GM23338 (cell line): ENCODE data around the gene PDZD7. TPM values are rescaled to one million over a fixed set of nuclear protein-coding genes. Genes with fewer than 3 reads are reported as not detected.

Experiments used
- ATAC-seq: fragments of 200-7000 bp; cut with Tn5 transposase; 3 replicates; pipeline ENCODE4 v1.9.1; 2020
- DNase-seq: peaks from one replicate; pipeline ENCODE4 v3.0.0-alpha.2; 2015; ENCODE audit warnings: low spot score
- H2AFZ ChIP-seq: fragments of 200-600 bp; sonication (generic); 2 replicates; pipeline ENCODE4 v1.8.0; 2016; ENCODE audit warnings: antibody characterized with exemption, mild to moderate bottlenecking, moderate library complexity
- H3F3A ChIP-seq: fragments of 200-600 bp; sonication (generic); replicated peaks from 2 replicates; pipeline ENCODE4 v1.8.0; 2017; ENCODE audit warnings: antibody characterized with exemption, mixed run types, low read depth
- H3K27ac ChIP-seq: fragments of 200-600 bp; sonication (generic); 2 replicates; pipeline ENCODE4 v1.6.1; 2016; ENCODE audit warnings: low read depth
- H3K27me3 ChIP-seq: fragments of 200-600 bp; sonication (generic); 2 replicates; pipeline ENCODE4 v1.8.0; 2016; ENCODE audit warnings: mild to moderate bottlenecking, mixed run types, moderate library complexity; ENCODE audit not compliant: insufficient read depth
- H3K36me3 ChIP-seq: fragments of 200-600 bp; sonication (generic); 2 replicates; pipeline ENCODE4 v1.8.0; 2016; ENCODE audit warnings: mild to moderate bottlenecking; ENCODE audit not compliant: insufficient read depth
- H3K4me1 ChIP-seq: fragments of 200-600 bp; sonication (generic); 2 replicates; pipeline ENCODE4 v1.8.0; 2016; ENCODE audit warnings: mild to moderate bottlenecking, moderate library complexity; ENCODE audit not compliant: insufficient read depth
- H3K4me2 ChIP-seq: fragments of 200-600 bp; sonication (generic); 2 replicates; pipeline ENCODE4 v1.7.1; 2017; ENCODE audit warnings: mixed run types
- H3K4me3 ChIP-seq: fragments of 200-600 bp; sonication (generic); 2 replicates; pipeline ENCODE4 v1.6.1; 2016; ENCODE audit warnings: mixed run types
- H3K79me2 ChIP-seq: fragments of 200-600 bp; sonication (generic); replicated peaks from 2 replicates; pipeline ENCODE4 v1.8.0; 2017; ENCODE audit warnings: mild to moderate bottlenecking; ENCODE audit not compliant: insufficient read depth
- H3K9me2 ChIP-seq: fragments of 200-600 bp; sonication (generic); 2 replicates; pipeline ENCODE4 v1.8.0; 2017; ENCODE audit not compliant: insufficient read depth
- H4K20me1 ChIP-seq: fragments of 200-600 bp; sonication (generic); replicated peaks from 2 replicates; pipeline ENCODE4 v1.8.0; 2017; ENCODE audit warnings: mild to moderate bottlenecking; ENCODE audit not compliant: insufficient read depth
- H3K27ac Mint-ChIP-seq: 2 replicates; pipeline ENCODE4 v1.8.0; 2020; ENCODE audit warnings: inconsistent platforms, mild to moderate bottlenecking, moderate library complexity, mixed read lengths
- H3K27me3 Mint-ChIP-seq: 3 replicates; pipeline ENCODE4 v1.8.0; 2022; ENCODE audit warnings: low read depth, mild to moderate bottlenecking, moderate library complexity, mixed read lengths, inconsistent platforms; ENCODE audit not compliant: insufficient read depth, poor library complexity
- H3K36me3 Mint-ChIP-seq: 3 replicates; pipeline ENCODE4 v1.8.0; 2021; ENCODE audit warnings: low read depth, mild to moderate bottlenecking, inconsistent platforms, moderate library complexity, mixed read lengths
- H3K4me1 Mint-ChIP-seq: 3 replicates; pipeline ENCODE4 v1.8.0; 2020; ENCODE audit warnings: mild to moderate bottlenecking, inconsistent platforms, mixed read lengths
- H3K4me3 Mint-ChIP-seq: 3 replicates; pipeline ENCODE4 v1.8.0; 2021; ENCODE audit warnings: moderate library complexity, mild to moderate bottlenecking, inconsistent platforms, mixed read lengths
- H3K9me3 Mint-ChIP-seq: 3 replicates; pipeline ENCODE4 v1.8.0; 2020; ENCODE audit warnings: moderate library complexity, mild to moderate bottlenecking, inconsistent platforms, mixed read lengths
- CREB1 ChIP-seq: fragments of 250-450 bp; sonication (Bioruptor Pico); IDR thresholded peaks from 2 replicates; pipeline ENCODE4 v1.5.0; 2020; ENCODE audit warnings: low read depth, mild to moderate bottlenecking, moderate library complexity
- EZH2 ChIP-seq: fragments of 200-600 bp; sonication (generic); IDR thresholded peaks from one replicate; pipeline ENCODE4 v1.8.0; 2017; ENCODE audit warnings: antibody characterized with exemption, mild to moderate bottlenecking, low read depth; ENCODE audit not compliant: unreplicated experiment
- EZH2phosphoT487 ChIP-seq: fragments of 200-600 bp; sonication (generic); IDR thresholded peaks from one replicate; pipeline ENCODE4 v1.8.1; 2018; ENCODE audit warnings: antibody characterized with exemption; ENCODE audit not compliant: unreplicated experiment
- JUNB ChIP-seq: IDR thresholded peaks from one replicate; pipeline ENCODE4 v1.6.1; 2016; ENCODE audit warnings: antibody characterized with exemption; ENCODE audit not compliant: unreplicated experiment
- NANOG ChIP-seq: IDR thresholded peaks from 2 replicates; pipeline ENCODE4 v1.6.1; 2016; ENCODE audit warnings: antibody characterized with exemption, borderline replicate concordance
- POLR2AphosphoS5 ChIP-seq: IDR thresholded peaks from 2 replicates; pipeline ENCODE4 v1.6.1; 2016; ENCODE audit warnings: antibody characterized with exemption, low read depth
- STAT1 ChIP-seq: IDR thresholded peaks from one replicate; pipeline ENCODE4 v1.6.1; 2016; ENCODE audit warnings: antibody characterized with exemption; ENCODE audit not compliant: unreplicated experiment
- ZNF114 ChIP-seq: fragments of 250-450 bp; sonication (Bioruptor Pico); IDR thresholded peaks from 2 replicates; pipeline ENCODE4 v1.5.0; 2020; ENCODE audit warnings: mild to moderate bottlenecking, moderate library complexity
- ZNF331 ChIP-seq: fragments of 250-450 bp; sonication (Bioruptor Pico); IDR thresholded peaks from 2 replicates; pipeline ENCODE4 v1.5.0; 2020; ENCODE audit warnings: low read depth, mild to moderate bottlenecking, moderate library complexity
- polyA plus RNA-seq: library from polyadenylated mRNA; unstranded; fragments of >200 nt; fragmentation: Nextera tagmentation; extraction: Ambion mirVana; gene quantifications from 2 replicates; pipeline ENCODE4 v1.2.1, GENCODE V29; 2016
- total RNA-seq: library from RNA; depleted of rRNA; stranded (reverse); fragments of >200 nt; shearing (Covaris generic); gene quantifications from 2 replicates; pipeline ENCODE4 v1.2.3, GENCODE V29; 2014
- TF ChIP-seq, protein P1 (sequence below), 2 experiments: fragments of 200-600 bp in 1 of 2; sonication (generic) in 1 of 2; conservative IDR thresholded peaks; 2 replicates each; pipeline versions ENCODE4 v1.5.1 to v1.6.1; 2016 to 2017; ENCODE audit warnings: antibody characterized with exemption in 2 of 2, low read depth in 2 of 2, mild to moderate bottlenecking in 2 of 2, moderate library complexity in 1 of 2
- TF ChIP-seq, protein P2 (sequence below): IDR thresholded peaks from 2 replicates; pipeline ENCODE4 v1.6.1; 2016; ENCODE audit warnings: antibody characterized with exemption
- TF ChIP-seq, protein P3 (sequence below): fragments of 250-450 bp; sonication (Bioruptor Pico); IDR thresholded peaks from 2 replicates; pipeline ENCODE4 v1.5.0; 2020; ENCODE audit warnings: mild to moderate bottlenecking, moderate library complexity
- TF ChIP-seq, protein P4 (sequence below): IDR thresholded peaks from one replicate; pipeline ENCODE4 v1.6.1; 2018; ENCODE audit warnings: antibody characterized with exemption; ENCODE audit not compliant: unreplicated experiment

PDZD7 gene
- total and polyA plus RNA-seq, 2 experiments from 2014 or later = 1.7 to 2.3 TPM

DNA sequence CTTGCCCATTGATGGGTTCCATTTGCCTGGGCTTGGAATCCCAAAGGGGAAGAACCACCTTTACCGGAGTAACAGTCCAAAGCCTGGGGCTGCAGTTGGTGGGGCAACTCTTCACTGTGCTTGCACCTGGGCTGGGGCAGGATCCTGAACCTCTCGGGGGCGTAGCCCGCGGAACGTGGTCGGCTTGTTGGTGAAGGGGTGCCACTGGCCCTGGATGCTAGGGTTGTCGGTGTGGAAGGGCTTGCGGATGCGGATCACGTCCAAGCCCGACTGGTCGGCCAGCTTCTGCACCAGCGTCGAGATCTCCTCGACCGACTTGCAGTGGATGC is 44.3 kb downstream of the PDZD7 start:
- Histone ChIP-seq H3K9me2 (no peaks in the 10 kb centered on the region), H4K20me1 (peaks cover 28% of the 10 kb centered on the region), H3K4me3 (peak overlapping the region; percentile 100), H3K79me2 (peaks cover 48% of the 10 kb centered on the region), H3K4me1 (no peaks in the 10 kb centered on the region), H3F3A (peaks cover 14% of the 10 kb centered on the region), H3K36me3 (peaks cover 17% of the 10 kb centered on the region), H3K27ac (no peak overlapping the region), H3K4me2 (peak overlapping the region; percentile 96), H3K27me3 (no peaks in the 10 kb centered on the region), H2AFZ (peak overlapping the region; percentile 99; the same call in 1 of the 2 replicates)
- peaks cover 19% of the 10 kb centered on the region for H3K27me3 Mint-ChIP-seq
- ATAC-seq (peak; percentile 13), DNase-seq (no peak)
- H3K9me3 Mint-ChIP-seq = peaks cover 2% of the 10 kb centered on the region; the same call in 1 of the 3 replicates
- no peak overlapping the region for H3K27ac Mint-ChIP-seq
- peaks cover 36% of the 10 kb centered on the region for H3K36me3 Mint-ChIP-seq
- H3K4me3 Mint-ChIP-seq = peak overlapping the region; percentile 97
- peaks cover 12% of the 10 kb centered on the region for H3K4me1 Mint-ChIP-seq
- TF ChIP-seq POLR2AphosphoS5 = no peak
- TF ChIP-seq ZNF114 (CRISPR knock-in tag) = no peak
- no peak for TF ChIP-seq ZNF331 (CRISPR knock-in tag)
- TF ChIP-seq JUNB = no peak
- no peak for TF ChIP-seq STAT1
- TF ChIP-seq, protein P1, sequence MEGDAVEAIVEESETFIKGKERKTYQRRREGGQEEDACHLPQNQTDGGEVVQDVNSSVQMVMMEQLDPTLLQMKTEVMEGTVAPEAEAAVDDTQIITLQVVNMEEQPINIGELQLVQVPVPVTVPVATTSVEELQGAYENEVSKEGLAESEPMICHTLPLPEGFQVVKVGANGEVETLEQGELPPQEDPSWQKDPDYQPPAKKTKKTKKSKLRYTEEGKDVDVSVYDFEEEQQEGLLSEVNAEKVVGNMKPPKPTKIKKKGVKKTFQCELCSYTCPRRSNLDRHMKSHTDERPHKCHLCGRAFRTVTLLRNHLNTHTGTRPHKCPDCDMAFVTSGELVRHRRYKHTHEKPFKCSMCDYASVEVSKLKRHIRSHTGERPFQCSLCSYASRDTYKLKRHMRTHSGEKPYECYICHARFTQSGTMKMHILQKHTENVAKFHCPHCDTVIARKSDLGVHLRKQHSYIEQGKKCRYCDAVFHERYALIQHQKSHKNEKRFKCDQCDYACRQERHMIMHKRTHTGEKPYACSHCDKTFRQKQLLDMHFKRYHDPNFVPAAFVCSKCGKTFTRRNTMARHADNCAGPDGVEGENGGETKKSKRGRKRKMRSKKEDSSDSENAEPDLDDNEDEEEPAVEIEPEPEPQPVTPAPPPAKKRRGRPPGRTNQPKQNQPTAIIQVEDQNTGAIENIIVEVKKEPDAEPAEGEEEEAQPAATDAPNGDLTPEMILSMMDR (conservative IDR thresholded peaks at IDR 0.05; ENCODE audit: low read depth in 2 of 2) = no peak
- no peak for TF ChIP-seq EZH2
- no peak for TF ChIP-seq CREB1 (CRISPR knock-in tag)
- TF ChIP-seq, protein P2, sequence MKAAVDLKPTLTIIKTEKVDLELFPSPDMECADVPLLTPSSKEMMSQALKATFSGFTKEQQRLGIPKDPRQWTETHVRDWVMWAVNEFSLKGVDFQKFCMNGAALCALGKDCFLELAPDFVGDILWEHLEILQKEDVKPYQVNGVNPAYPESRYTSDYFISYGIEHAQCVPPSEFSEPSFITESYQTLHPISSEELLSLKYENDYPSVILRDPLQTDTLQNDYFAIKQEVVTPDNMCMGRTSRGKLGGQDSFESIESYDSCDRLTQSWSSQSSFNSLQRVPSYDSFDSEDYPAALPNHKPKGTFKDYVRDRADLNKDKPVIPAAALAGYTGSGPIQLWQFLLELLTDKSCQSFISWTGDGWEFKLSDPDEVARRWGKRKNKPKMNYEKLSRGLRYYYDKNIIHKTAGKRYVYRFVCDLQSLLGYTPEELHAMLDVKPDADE = no peak
- no peak for TF ChIP-seq NANOG
- TF ChIP-seq, protein P3, sequence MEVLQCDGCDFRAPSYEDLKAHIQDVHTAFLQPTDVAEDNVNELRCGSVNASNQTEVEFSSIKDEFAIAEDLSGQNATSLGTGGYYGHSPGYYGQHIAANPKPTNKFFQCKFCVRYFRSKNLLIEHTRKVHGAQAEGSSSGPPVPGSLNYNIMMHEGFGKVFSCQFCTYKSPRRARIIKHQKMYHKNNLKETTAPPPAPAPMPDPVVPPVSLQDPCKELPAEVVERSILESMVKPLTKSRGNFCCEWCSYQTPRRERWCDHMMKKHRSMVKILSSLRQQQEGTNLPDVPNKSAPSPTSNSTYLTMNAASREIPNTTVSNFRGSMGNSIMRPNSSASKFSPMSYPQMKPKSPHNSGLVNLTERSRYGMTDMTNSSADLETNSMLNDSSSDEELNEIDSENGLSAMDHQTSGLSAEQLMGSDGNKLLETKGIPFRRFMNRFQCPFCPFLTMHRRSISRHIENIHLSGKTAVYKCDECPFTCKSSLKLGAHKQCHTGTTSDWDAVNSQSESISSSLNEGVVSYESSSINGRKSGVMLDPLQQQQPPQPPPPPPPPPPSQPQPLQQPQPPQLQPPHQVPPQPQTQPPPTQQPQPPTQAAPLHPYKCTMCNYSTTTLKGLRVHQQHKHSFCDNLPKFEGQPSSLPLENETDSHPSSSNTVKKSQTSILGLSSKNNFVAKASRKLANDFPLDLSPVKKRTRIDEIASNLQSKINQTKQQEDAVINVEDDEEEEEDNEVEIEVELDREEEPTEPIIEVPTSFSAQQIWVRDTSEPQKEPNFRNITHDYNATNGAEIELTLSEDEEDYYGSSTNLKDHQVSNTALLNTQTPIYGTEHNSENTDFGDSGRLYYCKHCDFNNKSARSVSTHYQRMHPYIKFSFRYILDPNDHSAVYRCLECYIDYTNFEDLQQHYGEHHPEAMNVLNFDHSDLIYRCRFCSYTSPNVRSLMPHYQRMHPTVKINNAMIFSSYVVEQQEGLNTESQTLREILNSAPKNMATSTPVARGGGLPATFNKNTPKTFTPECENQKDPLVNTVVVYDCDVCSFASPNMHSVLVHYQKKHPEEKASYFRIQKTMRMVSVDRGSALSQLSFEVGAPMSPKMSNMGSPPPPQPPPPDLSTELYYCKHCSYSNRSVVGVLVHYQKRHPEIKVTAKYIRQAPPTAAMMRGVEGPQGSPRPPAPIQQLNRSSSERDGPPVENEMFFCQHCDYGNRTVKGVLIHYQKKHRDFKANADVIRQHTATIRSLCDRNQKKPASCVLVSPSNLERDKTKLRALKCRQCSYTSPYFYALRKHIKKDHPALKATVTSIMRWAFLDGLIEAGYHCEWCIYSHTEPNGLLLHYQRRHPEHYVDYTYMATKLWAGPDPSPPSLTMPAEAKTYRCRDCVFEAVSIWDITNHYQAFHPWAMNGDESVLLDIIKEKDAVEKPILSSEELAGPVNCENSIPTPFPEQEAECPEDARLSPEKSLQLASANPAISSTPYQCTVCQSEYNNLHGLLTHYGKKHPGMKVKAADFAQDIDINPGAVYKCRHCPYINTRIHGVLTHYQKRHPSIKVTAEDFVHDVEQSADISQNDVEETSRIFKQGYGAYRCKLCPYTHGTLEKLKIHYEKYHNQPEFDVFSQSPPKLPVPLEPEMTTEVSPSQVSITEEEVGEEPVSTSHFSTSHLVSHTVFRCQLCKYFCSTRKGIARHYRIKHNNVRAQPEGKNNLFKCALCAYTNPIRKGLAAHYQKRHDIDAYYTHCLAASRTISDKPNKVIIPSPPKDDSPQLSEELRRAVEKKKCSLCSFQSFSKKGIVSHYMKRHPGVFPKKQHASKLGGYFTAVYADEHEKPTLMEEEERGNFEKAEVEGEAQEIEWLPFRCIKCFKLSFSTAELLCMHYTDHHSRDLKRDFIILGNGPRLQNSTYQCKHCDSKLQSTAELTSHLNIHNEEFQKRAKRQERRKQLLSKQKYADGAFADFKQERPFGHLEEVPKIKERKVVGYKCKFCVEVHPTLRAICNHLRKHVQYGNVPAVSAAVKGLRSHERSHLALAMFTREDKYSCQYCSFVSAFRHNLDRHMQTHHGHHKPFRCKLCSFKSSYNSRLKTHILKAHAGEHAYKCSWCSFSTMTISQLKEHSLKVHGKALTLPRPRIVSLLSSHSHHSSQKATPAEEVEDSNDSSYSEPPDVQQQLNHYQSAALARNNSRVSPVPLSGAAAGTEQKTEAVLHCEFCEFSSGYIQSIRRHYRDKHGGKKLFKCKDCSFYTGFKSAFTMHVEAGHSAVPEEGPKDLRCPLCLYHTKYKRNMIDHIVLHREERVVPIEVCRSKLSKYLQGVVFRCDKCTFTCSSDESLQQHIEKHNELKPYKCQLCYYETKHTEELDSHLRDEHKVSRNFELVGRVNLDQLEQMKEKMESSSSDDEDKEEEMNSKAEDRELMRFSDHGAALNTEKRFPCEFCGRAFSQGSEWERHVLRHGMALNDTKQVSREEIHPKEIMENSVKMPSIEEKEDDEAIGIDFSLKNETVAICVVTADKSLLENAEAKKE (CRISPR knock-in tag) = no peak
- no peak for TF ChIP-seq EZH2phosphoT487
- TF ChIP-seq, protein P4, sequence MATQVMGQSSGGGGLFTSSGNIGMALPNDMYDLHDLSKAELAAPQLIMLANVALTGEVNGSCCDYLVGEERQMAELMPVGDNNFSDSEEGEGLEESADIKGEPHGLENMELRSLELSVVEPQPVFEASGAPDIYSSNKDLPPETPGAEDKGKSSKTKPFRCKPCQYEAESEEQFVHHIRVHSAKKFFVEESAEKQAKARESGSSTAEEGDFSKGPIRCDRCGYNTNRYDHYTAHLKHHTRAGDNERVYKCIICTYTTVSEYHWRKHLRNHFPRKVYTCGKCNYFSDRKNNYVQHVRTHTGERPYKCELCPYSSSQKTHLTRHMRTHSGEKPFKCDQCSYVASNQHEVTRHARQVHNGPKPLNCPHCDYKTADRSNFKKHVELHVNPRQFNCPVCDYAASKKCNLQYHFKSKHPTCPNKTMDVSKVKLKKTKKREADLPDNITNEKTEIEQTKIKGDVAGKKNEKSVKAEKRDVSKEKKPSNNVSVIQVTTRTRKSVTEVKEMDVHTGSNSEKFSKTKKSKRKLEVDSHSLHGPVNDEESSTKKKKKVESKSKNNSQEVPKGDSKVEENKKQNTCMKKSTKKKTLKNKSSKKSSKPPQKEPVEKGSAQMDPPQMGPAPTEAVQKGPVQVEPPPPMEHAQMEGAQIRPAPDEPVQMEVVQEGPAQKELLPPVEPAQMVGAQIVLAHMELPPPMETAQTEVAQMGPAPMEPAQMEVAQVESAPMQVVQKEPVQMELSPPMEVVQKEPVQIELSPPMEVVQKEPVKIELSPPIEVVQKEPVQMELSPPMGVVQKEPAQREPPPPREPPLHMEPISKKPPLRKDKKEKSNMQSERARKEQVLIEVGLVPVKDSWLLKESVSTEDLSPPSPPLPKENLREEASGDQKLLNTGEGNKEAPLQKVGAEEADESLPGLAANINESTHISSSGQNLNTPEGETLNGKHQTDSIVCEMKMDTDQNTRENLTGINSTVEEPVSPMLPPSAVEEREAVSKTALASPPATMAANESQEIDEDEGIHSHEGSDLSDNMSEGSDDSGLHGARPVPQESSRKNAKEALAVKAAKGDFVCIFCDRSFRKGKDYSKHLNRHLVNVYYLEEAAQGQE = no peak
